Suprapubic skin (tissue), 4 donors: ENCODE data around the gene SH3BP1. TPM values are rescaled to one million over a fixed set of nuclear protein-coding genes. Genes with fewer than 3 reads are reported as not detected.

Experiments used
- DNase-seq, 2 donors: peaks; one replicate each; pipeline ENCODE4 v3.0.0-alpha.2; 2019; ENCODE audit warnings: low spot score in 2 of 2
- H3K27ac ChIP-seq: fragments of 200-600 bp; sonication (generic); one replicate; pipeline ENCODE4 v1.5.1; 2019
- H3K27me3 ChIP-seq: fragments of 200-600 bp; sonication (generic); one replicate; pipeline ENCODE4 v1.5.1; 2019
- H3K36me3 ChIP-seq: fragments of 200-600 bp; sonication (generic); one replicate; pipeline ENCODE4 v1.5.1; 2019
- H3K4me1 ChIP-seq: fragments of 200-600 bp; sonication (generic); one replicate; pipeline ENCODE4 v1.5.1; 2019
- H3K4me3 ChIP-seq: fragments of 200-600 bp; sonication (generic); one replicate; pipeline ENCODE4 v1.5.1; 2019; ENCODE audit warnings: mild to moderate bottlenecking
- H3K9me3 ChIP-seq: fragments of 200-600 bp; sonication (generic); one replicate; pipeline ENCODE4 v1.5.1; 2019
- CTCF ChIP-seq, 2 donors: fragments of 200-600 bp in 1 of 2; fragments of 450-650 bp in 1 of 2; sonication (generic) in 1 of 2; IDR thresholded peaks; one replicate each; pipeline ENCODE4 v1.5.1; 2016 to 2019; ENCODE audit warnings: antibody characterized with exemption in 2 of 2, mild to moderate bottlenecking in 1 of 2, moderate library complexity in 1 of 2
- EP300 ChIP-seq: sonication (generic); formaldehyde crosslinking; IDR thresholded peaks from one replicate; pipeline ENCODE4 v1.6.1; 2017; ENCODE audit warnings: antibody characterized with exemption
- POLR2A ChIP-seq, 2 donors: fragments of 450-650 bp; IDR thresholded peaks; one replicate each; pipeline ENCODE4 v1.6.1; 2017; ENCODE audit warnings: antibody characterized with exemption in 2 of 2, mild to moderate bottlenecking in 2 of 2, moderate library complexity in 2 of 2
- POLR2AphosphoS5 ChIP-seq, 3 donors: sonication (generic); formaldehyde crosslinking; IDR thresholded peaks; one replicate each; pipeline ENCODE4 v1.6.1; 2017; ENCODE audit warnings: antibody characterized with exemption in 3 of 3
- WGBS: methylation state at CpG from one replicate; pipeline ENCODE4 v1.1.5; 2018; 5-methylcytosine and 5-hydroxymethylcytosine counted together
- total RNA-seq, 4 donors: library from RNA; depleted of rRNA; stranded (reverse); fragments of >200 nt; gene quantifications; one replicate each; pipeline ENCODE4 v1.1.0, GENCODE V29; 2016

The SH3BP1 gene
- total RNA-seq, 4 donors from 2014 or later: 57.1 to 60.7 (median 57.7) TPM

GRCh38 chr22:37684803-37685615, 45.5 kb downstream of the SH3BP1 start:
- no peak for DNase-seq
- Histone ChIP-seq H3K4me3 (no peak overlapping the region), H3K4me1 (peaks cover 32% of the 10 kb centered on the region), H3K27me3 (no peaks in the 10 kb centered on the region), H3K9me3 (no peaks in the 10 kb centered on the region), H3K27ac (no peak overlapping the region), H3K36me3 (peaks cover 10% of the 10 kb centered on the region)
- WGBS: 53% methylated on average over 16 of the region's 16 CpGs
- TF ChIP-seq EP300 (no peak), POLR2AphosphoS5 (IDR thresholded peaks at IDR 0.05) (no peak), CTCF (IDR thresholded peaks at IDR 0.05) (no peak), POLR2A (IDR thresholded peaks at IDR 0.05) (no peak)

GRCh38 chr22:37686002-37686982, 46.8 kb downstream of the SH3BP1 start, which contains the start of gene NOL12:
Gene NOL12 (plus strand): TSS chr22:37686343. CDS start chr22:37686393, 50 bp downstream.
- no peaks in the 10 kb centered on the region for H3K9me3 ChIP-seq
- WGBS: 2% methylated on average over 57 of the region's 62 CpGs
- peak; percentile 86 to 90 for DNase-seq
- TF ChIP-seq POLR2A (IDR thresholded peaks at IDR 0.05) (peak in 1 of 2 donors; percentile 21), POLR2AphosphoS5 (IDR thresholded peaks at IDR 0.05) (peak in 2 of 3 donors; percentile 70 to 89), CTCF (IDR thresholded peaks at IDR 0.05) (no peak), EP300 (no peak)
- H3K4me1 ChIP-seq: peaks cover 41% of the 10 kb centered on the region
- H3K27me3 ChIP-seq: no peaks in the 10 kb centered on the region
- peak within 1 kb of the TSS; percentile 85 for H3K27ac ChIP-seq
- peak within 1 kb of the TSS; percentile 96 for H3K4me3 ChIP-seq
- H3K36me3 ChIP-seq: peaks cover 21% of the 10 kb centered on the region

GRCh38 chr22:37690407-37690806, 50.9 kb downstream of the SH3BP1 start:
- no peak overlapping the region for H3K27ac ChIP-seq
- H3K36me3 ChIP-seq: peaks cover 53% of the 10 kb centered on the region
- no peak for TF ChIP-seq EP300
- no peak for TF ChIP-seq CTCF (IDR thresholded peaks at IDR 0.05)
- TF ChIP-seq POLR2A (IDR thresholded peaks at IDR 0.05): no peak
- TF ChIP-seq POLR2AphosphoS5 (IDR thresholded peaks at IDR 0.05): no peak
- no peaks in the 10 kb centered on the region for H3K9me3 ChIP-seq
- no peak overlapping the region for H3K4me3 ChIP-seq
- H3K27me3 ChIP-seq: no peaks in the 10 kb centered on the region
- WGBS: 43% methylated on average over 6 of the region's 7 CpGs
- DNase-seq: no peak
- peaks cover 33% of the 10 kb centered on the region for H3K4me1 ChIP-seq

GRCh38 chr22:37690901-37691504, 51.5 kb downstream of the SH3BP1 start:
- peaks cover 31% of the 10 kb centered on the region for H3K4me1 ChIP-seq
- no peak overlapping the region for H3K4me3 ChIP-seq
- H3K27ac ChIP-seq: no peak overlapping the region
- WGBS: 65% methylated on average over 16 of the region's 18 CpGs
- no peaks in the 10 kb centered on the region for H3K27me3 ChIP-seq
- no peak for DNase-seq
- no peaks in the 10 kb centered on the region for H3K9me3 ChIP-seq
- TF ChIP-seq POLR2A (IDR thresholded peaks at IDR 0.05) (no peak), CTCF (IDR thresholded peaks at IDR 0.05) (no peak), EP300 (no peak), POLR2AphosphoS5 (IDR thresholded peaks at IDR 0.05) (no peak)
- peaks cover 53% of the 10 kb centered on the region for H3K36me3 ChIP-seq
